ENCODE measurements around the gene ANO4.
"Not testable (repeated sequence)": the region's sequence is repeated elsewhere in the genome, so short reads cannot be mapped to it uniquely, and the experiment has no call there.

ANO4 gene

GRCh38 chr12:101077791-101078528, 283.4 kb downstream of the ANO4 start:
- TF ChIP-seq, protein P1, sequence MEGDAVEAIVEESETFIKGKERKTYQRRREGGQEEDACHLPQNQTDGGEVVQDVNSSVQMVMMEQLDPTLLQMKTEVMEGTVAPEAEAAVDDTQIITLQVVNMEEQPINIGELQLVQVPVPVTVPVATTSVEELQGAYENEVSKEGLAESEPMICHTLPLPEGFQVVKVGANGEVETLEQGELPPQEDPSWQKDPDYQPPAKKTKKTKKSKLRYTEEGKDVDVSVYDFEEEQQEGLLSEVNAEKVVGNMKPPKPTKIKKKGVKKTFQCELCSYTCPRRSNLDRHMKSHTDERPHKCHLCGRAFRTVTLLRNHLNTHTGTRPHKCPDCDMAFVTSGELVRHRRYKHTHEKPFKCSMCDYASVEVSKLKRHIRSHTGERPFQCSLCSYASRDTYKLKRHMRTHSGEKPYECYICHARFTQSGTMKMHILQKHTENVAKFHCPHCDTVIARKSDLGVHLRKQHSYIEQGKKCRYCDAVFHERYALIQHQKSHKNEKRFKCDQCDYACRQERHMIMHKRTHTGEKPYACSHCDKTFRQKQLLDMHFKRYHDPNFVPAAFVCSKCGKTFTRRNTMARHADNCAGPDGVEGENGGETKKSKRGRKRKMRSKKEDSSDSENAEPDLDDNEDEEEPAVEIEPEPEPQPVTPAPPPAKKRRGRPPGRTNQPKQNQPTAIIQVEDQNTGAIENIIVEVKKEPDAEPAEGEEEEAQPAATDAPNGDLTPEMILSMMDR (IDR thresholded peaks at IDR 0.05; ENCODE audit: low read depth, low read length): no peak
- no peak for DNase-seq (ENCODE audit: extremely low read depth, low read depth)

DNA sequence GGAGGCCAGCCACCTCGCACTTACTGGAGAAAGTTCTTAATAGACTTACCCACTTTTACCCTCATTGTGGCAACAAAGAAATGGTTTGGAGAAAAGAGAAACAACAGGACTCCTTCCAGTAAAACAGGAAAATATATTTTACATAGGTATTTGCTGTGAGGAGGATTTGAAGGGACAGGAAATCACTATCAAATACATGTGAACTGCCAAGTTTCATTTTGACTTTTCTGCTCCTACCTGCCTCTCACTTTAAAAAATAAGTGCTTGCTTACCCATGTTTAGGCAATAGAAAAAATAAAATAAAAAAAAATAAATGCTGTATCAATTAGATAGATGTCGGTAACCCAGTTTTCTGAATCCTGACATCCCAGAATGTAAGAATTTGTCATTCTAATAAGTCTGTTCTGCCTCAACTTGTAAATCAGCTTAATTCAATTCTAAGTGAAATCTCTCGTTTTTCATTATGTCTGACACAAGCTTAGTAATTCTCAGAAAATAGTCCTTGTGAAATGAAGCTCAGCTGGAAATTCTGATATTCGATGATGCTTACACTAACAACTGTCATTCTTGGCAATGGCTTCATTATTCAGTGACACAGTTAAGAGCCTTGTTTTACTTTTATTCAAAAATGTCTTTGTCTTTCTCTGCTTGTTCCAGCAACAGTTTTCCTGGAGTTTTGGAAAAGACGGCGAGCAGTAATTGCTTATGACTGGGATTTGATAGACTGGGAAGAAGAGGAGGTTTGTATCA, 284.1 kb downstream of the ANO4 start:
- TF ChIP-seq, protein P1 (IDR thresholded peaks at IDR 0.05; ENCODE audit: low read depth, low read length): no peak
- no peak for DNase-seq (ENCODE audit: extremely low read depth, low read depth)

DNA sequence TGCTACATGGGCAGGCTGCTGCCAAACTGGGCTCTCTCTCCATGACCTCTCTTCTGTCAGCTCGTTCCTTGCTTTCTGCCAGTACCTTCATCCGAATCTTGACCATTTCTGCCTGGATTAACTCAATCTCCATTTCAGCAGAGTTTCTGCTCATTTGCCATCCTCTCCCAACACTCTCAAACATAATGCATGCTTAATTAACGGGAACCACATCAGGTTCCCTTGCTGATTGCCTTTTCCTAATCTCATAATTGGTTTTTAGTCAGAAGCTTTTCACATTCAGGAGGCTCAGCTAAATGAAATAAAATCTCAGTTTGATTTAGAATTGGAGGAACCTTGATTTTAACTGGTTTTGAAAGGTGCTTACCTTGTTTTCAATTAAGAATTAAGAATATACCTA, 288.1 kb downstream of the ANO4 start:
- no peak for DNase-seq (ENCODE audit: extremely low read depth, low read depth)
- TF ChIP-seq, protein P1 (IDR thresholded peaks at IDR 0.05; ENCODE audit: low read depth, low read length): no peak

DNA sequence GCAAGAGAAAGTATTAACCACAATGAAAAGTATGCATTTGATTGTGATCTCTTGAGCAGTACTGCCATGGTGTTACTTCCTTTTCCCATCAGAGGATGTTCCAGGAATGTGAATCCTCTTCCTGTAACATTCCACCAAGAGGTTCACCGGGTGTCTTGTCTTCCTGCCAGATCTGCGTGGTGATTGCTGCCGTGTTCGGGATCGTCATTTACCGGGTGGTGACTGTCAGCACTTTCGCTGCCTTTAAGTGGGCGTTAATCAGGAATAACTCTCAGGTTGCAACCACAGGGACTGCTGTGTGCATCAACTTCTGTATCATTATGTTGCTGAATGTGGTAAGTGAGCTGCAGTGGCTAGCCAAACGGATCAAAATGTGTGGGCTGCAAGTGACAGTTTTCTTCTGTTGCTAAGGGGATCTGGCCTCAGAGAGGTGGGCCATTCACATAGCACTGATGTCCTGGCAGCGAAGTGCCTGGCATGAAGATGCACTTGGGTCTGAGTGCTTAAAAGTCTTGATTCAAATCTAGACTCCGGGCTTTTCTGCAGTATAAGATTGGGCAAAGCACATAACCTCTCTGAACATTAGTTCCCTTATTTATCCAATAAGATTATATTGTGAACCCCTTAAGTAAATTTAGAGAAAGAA, 292.0 kb downstream of the ANO4 start:
- TF ChIP-seq, protein P1 (IDR thresholded peaks at IDR 0.05; ENCODE audit: low read depth, low read length): no peak
- no peak for DNase-seq (ENCODE audit: extremely low read depth, low read depth)

- no peak for DNase-seq (ENCODE audit: extremely low read depth, low read depth)
- TF ChIP-seq, protein P1 (IDR thresholded peaks at IDR 0.05; ENCODE audit: low read depth, low read length): no peak
Observed at GRCh38 chr12:101087920-101088319, 293.3 kb downstream of the ANO4 start.

DNA sequence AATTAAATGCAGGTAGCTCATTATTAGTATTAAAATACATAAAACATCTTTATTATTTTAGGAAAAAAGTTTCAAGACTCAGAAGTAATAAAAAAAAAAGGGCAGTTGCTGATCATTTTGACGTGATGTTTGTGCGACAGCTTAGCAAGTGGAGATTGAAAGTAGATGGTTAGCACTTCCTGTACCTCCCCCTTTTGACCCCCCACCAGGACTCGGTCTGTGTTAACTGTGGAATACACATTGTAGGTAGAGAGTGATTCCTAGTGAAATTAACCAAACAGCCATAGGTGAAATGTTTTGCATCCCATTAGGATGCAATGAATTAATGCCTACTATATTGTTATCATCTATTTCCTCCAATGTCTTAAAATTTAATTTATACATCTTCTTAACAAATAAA, 294.7 kb downstream of the ANO4 start:
- TF ChIP-seq, protein P1 (IDR thresholded peaks at IDR 0.05; ENCODE audit: low read depth, low read length): no peak
- DNase-seq (ENCODE audit: extremely low read depth, low read depth): no peak

- DNase-seq (ENCODE audit: extremely low read depth, low read depth): not testable (repeated sequence)
Observed at GRCh38 chr12:101090222-101090621, 295.6 kb downstream of the ANO4 start.

All from AG09319 (cell line).